Panc1 (cell line): ENCODE results near the gene VWC2L.

ENCODE experiments used
- POLR2AphosphoS5 ChIP-seq: IDR thresholded peaks from 2 replicates; pipeline ENCODE4 v1.6.1; 2012; ENCODE audit warnings: mild to moderate bottlenecking, low read depth, low read length, moderate library complexity
- SIN3A ChIP-seq: IDR thresholded peaks from 2 replicates; pipeline ENCODE4 v1.6.1; 2012; ENCODE audit warnings: low read depth, mild to moderate bottlenecking, low read length, moderate library complexity, borderline replicate concordance; ENCODE audit not compliant: insufficient read depth
- TF ChIP-seq, protein P1 (sequence below): fragments of 450-650 bp; IDR thresholded peaks from 2 replicates; pipeline ENCODE4 v1.5.1; 2017; ENCODE audit warnings: mild to moderate bottlenecking

DNA sequence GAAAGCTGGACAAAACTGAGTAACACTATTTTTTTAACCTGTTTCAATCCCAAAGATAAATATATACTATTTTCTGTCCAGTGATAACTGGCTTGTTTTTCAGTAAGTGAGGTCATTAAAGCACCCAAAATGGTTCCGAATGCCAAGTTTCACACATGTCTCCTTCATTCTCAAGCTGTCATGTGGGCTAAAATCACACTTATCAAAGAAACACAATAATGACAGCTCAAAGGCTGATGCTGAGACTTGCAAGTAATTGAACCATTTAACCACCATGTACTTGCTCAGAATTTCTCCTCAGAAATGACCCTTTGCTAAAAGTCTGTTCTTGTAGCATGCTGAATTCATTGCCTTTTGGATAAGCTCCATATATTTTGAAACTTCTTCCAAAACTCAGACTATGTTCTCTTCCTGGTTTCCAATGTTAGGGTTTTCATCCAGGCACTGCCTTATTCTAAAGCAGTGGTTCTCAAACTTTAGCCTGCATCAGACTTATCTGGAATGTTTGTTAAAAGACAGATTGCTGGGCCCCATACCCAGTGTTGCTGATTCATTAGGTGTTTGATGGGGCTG, 149.8 kb downstream of the VWC2L start:
- TF ChIP-seq, protein P1, sequence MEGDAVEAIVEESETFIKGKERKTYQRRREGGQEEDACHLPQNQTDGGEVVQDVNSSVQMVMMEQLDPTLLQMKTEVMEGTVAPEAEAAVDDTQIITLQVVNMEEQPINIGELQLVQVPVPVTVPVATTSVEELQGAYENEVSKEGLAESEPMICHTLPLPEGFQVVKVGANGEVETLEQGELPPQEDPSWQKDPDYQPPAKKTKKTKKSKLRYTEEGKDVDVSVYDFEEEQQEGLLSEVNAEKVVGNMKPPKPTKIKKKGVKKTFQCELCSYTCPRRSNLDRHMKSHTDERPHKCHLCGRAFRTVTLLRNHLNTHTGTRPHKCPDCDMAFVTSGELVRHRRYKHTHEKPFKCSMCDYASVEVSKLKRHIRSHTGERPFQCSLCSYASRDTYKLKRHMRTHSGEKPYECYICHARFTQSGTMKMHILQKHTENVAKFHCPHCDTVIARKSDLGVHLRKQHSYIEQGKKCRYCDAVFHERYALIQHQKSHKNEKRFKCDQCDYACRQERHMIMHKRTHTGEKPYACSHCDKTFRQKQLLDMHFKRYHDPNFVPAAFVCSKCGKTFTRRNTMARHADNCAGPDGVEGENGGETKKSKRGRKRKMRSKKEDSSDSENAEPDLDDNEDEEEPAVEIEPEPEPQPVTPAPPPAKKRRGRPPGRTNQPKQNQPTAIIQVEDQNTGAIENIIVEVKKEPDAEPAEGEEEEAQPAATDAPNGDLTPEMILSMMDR: no peak
- TF ChIP-seq POLR2AphosphoS5 (no peak), SIN3A (no peak)
